Right hindlimb (tissue), 1 donor: ENCODE results near the gene DMAC2.
A peak's percentile ranks its signal among the peaks of the same experiment; 100 is the strongest.
"Not testable (repeated sequence)": the region's sequence is repeated elsewhere in the genome, so short reads cannot be mapped to it uniquely, and the experiment has no call there.

Source experiments
- DNase-seq: peaks from one replicate; pipeline ENCODE4 v3.0.0-alpha.2; 2018

The DMAC2 gene

DNA sequence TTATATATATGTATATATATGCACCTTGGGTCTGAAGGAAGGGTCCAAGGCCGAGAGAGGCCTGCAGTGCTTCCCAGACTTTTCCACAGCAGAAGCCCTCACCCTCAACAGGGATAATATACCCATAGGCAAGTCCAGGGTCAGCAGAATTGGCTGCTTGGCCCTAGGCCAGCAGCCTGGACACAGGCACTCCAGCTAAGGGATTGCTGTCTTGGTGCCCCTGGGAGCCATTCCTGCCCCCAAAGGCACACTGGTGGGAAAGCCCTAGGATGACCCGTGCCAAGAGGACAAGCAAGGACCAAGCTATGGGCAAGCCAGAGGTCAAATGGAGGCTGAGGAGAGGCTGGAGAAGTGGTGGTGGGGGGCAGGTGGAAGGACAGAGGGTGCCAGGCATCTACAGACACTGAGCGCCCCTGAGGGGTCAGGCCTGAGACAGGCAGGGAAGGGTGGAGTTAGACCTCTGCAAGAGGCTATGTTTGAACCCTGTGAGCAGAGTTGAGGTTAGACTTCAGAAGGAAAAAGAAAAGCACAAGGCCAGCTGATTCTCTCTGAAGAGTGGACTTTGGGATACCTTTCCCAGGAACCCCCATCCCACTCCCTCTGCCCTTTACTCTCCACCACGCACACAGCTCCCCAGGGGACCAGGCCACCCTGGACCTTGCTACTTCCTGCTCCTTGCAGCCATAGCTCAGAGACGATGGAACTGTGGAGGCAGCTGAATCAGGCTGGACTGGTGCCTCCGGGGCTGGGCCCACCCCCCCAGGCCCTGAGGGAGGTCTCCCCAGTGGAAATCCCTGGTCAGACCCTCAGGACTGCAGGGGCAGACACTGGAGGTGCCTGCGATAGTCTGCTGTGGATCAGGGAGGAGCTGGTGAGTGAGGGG is 3.0 kb upstream of the DMAC2 start, which contains the start of gene ERICH4:
ERICH4 (plus strand) TSS at position 684 of the 883 bp plus-strand sequence; CDS start at position 698, 14 bp downstream.
- no peak for DNase-seq

GRCh38 chr19:41441321-41441945 is 1.7 kb upstream of the DMAC2 start:
- DNase-seq, result no peak

DNA sequence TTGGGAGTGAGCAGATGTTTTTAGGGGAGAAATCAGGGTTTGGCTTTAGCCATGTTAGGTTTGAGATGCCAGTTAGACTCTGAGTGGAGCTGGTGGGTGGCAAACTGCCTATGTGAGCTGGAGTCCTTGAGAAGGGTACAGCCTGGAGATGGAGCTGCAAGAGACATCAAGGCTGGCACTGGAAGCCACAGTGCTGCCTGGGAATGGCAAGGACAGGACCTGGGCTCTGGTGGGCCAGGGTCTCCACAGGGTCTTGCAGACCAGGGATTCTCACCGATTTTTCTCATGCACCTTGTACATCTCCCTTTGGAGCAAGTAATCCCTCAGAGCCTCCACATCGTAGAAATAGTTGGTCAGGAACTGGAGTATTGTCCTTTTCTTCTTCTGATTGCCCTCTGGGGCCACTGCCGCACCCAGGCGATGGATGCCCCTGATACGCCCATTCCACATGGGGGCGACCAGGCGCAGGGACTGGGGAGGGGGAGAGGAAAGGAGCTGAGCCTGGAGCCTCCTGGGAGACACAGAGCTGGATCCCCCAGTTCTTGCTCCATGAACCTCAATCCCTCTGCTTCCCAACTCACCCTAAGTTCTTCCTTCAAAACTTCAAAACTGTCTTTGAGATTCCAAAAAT is 1.7 kb downstream of the DMAC2 start:
- DNase-seq, result no peak

DNA sequence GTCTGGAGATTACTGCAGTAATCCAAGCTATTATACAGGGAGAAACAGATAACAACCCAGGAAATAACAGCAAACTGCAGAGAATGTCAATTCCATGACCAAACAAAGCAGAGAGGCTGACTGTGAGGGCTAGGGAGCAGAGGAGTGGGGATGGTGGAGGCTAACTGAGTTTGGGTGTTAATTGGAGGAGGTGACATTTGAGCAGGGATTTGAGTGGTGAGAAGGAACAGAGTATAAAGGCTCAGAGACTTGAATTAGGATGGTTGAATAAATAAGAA is 3.1 kb downstream of the DMAC2 start:
- no peak for DNase-seq

- DNase-seq, result no peak
These were observed 3.6 kb downstream of the DMAC2 start for GRCh38 chr19:41435936-41436673.

GRCh38 chr19:41435376-41435775 is 4.3 kb downstream of the DMAC2 start:
- not testable (repeated sequence) for DNase-seq

- no peak for DNase-seq
These were observed 5.3 kb downstream of the DMAC2 start for GRCh38 chr19:41434450-41434849.

DNA sequence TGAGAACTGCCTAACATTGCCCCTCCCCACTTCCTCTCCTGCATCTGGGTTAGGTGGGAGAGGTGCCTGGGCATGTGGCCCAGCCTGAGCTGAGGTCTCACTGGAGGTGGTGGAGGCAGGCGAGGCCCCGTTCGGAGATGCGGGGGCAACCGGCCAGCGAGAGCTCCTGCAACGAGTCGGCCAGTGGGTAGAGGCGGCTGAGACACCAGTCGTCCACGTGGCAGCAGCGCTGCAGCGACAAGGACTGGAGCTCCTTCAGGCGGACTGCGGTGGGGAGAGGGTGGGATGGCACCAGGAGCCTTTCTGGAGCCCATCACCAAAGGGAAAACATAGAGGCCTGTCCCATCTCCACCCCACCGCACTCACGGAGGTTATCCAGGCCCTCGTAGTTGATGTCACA is 6.5 kb downstream of the DMAC2 start:
- no peak for DNase-seq

- no peak for DNase-seq
These were observed 8.0 kb downstream of the DMAC2 start for GRCh38 chr19:41431426-41432386.

DNA sequence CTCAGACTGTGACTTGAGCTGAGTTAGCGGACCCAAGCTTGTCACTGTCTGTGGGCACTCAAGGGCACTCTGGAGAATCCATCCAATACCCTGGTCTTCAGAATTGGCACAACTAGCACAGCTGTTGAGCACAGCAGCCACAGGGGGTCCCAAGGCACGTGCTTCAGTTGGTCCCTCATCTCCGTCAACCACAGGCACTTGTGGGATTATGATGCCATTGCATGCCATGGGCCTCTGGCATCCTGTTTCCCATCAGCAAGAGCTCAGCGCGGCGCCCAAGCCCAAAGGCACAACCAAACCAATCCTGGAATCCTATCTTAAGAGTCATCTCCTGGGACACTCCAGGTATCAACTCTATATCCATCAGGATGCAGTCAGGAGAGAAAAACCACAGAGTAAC is 8.8 kb downstream of the DMAC2 start:
- DNase-seq, result no peak

- no peak for DNase-seq
These were observed 11.2 kb downstream of the DMAC2 start for GRCh38 chr19:41428481-41428859.

DNA sequence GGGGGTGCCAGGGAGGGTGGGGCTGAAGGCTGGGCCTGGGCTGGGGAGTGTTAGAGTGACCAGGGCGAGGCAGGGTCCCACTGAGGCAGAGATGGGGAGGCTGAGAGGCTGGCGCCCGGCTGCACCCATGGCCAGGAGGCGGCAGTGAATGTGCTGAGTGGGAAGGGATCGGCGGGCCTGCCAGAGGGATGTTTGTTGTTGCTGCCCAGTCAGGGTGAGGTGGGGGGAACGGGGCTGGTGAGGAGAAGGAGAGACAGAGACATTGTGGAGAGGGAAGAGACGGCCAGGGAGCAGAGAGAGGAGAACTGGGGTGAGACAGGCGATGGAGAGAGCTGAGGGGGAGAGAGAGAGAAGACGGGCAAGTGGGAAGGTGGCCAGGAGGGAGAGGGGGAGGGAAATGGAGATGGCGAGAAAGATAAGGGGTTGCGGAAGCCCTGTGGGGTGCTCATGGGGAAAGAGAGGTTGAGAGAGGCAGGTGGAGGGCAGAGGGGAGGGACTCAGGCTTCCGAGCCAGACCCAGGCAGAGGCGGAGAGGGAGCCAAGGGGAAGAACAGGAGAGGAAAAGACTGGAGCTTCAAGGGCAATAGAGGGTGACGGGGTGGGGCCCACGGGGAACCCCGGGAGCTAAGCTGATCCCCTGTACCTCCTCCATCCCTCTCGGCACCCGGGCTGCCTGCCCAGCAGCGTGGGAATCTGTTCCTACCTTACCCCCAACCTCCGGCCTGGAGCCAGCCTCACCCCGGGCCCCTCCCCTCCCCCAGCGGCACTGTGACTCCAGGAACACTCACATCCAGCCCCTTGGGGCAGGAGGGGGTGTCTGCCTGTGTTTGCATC is 11.8 kb downstream of the DMAC2 start:
- DNase-seq, result no peak

DNA sequence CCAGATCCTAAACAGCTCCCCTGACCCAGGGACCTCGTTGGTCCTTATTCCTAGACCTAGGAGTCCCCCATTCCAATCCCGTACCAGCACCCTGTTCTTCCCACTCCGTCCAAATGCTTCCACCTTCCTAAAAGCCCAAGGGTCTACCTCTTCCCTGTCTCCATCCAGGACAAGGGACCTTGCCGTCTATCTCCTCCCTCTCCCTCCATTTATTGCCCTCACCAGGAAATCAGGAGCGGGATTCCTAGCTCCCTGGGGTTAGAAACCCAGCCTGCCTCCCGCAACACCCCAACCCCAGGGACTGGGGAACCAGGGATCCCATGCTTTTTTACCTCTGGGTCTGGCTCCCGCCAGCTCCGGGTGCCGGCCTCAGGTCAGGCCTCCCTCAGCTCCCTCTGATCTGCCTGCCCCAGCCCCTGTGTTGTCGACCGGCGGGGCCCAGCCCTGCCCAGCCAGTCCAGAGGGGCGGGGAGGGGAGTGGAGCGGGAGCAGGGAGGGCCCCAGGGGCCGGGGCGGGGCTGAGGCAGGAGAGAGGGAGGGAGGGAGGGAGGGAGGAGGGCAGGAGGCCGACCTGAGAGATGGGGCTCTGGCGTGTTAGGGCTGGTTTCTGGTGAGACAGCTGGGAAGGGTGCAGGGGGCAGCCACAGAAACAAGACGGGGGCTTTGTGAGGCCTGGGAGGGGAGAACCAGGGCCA is 12.6 kb downstream of the DMAC2 start, which contains the start of gene B3GNT8:
B3GNT8 (minus strand) TSS at position 423 of the 695 bp plus-strand sequence. CDS start 596 bp downstream, outside the sequence.
- peak; percentile 83 for DNase-seq

- no peak for DNase-seq
These were observed 13.4 kb downstream of the DMAC2 start for GRCh38 chr19:41426116-41426841.

DNA sequence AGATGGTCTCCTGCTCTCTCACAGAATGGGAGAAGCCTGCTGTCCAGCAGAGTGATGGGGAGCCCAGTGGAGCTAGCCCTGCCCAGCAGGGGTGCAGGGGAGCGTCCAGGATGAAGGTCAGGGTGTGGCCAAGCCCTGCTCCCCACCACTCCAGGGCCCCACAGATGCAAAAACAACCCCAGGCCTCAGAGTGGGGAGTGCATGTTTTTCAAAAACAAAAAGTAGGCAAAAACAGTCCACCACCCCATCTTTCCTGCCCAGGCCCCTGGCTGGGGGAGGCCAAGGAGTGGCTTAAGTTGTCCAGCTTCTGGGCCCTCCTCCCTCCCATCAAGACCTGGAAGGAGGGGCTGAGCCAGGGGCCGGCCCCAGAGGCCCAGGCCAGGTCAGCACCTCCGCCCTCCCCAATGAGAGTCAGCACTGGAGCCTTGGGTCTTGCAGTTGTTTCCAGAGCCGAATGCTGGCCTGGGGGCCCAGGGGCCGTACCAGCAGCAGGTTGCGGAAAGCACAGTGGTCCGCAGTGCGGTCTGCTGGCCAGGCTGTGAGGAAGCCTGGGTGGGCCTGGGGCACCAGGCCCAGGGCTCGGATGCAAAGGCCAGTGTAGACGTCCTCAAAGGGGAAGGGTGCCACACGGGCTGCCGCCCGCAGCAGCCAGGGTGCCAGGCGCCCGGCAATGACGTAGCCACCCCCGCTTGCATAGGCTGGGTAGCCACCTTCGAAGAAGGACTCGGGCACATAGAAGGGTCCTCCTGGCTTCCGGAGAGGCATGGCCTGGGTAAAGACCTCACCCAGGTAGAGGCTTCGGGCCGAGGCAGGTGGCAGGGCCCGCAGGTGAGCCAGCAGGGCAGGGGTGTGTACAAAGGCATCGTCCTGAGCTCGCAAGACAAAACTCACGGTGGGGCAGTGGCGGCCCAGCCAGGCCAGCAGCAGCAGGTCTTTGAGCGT is 14.3 kb downstream of the DMAC2 start:
- DNase-seq, result no peak

DNA sequence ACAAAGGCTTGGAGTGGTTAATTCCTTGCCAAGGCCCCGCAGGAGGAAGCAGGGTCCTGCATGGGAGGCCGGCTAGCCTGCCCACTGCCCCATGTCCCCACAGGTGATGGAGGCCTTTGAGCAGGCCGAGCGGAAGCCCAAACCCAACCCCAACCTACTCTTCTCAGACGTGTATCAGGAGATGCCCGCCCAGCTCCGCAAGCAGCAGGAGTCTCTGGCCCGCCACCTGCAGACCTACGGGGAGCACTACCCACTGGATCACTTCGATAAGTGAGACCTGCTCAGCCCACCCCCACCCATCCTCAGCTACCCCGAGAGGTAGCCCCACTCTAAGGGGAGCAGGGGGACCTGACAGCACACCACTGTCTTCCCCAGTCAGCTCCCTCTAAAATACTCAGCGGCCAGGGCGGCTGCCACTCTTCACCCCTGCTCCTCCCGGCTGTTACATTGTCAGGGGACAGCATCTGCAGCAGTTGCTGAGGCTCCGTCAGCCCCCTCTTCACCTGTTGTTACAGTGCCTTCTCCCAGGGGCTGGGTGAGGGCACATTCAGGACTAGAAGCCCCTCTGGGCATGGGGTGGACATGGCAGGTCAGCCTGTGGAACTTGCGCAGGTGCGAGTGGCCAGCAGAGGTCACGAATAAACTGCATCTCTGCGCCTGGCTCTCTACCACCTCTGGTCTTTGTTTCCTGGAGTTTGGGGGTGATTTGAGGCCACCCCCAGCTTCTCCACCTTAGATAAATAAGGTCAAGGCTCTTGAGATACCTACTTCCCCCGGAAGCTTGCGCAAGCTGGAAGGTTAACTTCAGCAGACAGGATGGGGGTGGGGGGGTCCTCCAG is 15.2 kb downstream of the DMAC2 start:
- no peak for DNase-seq

DNA sequence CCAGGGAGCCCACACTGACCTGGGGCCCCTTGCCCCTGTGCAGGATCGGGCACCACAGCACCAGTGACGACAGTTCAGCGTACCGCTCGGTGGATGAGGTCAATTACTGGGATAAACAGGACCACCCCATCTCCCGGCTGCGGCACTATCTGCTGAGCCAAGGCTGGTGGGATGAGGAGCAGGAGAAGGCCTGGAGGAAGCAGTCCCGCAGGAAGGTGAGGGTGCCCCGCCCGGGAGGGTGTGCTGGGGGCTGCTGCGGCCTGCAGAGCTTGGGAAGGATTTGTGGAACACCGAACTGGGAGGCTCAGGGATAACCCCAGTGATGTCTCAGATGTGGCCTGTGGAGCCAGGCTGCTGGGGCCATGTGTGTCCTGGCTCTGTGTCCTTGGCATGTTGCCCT is 16.8 kb downstream of the DMAC2 start:
- no peak for DNase-seq

DNA sequence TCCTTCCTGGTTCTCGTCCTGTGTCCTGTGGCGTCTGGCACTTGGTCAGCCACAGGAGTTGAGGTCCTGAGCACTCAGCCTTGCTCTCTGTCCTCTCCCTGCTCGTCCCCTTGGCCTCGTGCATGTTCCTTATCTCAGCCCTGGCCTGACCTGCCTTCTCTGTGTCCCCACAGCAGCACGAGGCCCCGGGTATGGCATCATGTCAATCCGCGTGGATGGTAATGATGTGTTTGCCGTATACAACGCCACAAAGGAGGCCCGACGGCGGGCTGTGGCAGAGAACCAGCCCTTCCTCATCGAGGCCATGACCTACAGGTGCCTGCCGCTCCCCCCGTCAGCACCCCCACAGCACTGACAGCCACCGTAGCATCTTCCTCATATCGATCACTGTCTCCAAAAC is 17.3 kb downstream of the DMAC2 start:
- DNase-seq, result no peak
